Measurements from ENCODE around the gene CSRP2.

CSRP2 gene

DNA sequence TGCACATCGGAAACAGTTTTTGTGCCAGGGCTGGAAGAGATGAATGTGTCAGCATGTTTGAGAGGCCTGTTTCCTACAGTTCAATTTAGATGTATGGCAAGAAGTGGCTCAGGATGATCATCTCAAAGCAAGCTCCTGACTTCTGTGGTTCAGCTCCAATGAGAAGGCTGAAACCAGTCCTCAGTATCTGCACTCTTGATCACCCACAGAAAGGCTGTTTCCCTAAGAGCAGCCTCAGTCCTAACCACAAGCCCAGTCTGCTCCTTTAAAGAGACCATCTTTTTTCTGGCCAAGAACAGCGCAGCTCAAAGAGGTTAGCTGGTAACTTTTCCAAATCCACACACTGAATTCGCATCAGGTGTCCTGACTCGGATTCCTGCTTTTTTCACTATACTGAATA, 19.2 kb downstream of the CSRP2 start:
- DNase-seq = no peak

DNA sequence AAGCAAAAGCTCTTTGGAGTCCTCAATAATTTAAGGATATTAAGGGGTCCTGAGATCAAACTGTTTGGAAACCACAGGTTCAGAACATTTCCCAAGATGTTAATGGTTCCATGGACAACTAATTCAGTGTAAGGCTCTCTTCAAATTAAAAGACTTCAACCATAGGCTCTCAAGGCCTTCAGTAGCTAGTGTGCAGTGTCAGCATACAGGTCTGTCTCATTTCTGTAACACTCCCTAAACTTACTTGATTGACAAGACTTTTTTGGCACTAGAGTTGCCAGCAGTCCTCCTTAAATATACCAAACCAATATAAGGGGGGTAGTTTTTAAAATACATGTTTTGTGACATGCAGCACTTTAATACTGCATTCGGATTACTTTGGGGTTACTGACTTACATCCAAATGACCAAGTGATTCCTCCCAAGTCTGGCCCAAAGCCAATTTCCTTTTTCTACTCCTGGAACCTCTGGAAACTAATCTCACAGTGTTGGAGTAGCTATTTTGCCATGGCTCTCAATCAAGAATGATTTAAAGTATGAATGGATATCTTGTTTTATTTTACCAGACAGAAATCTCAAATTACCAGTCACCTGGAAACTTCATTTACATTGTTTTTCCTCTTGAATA, 22.7 kb downstream of the CSRP2 start:
- DNase-seq = no peak

DNA sequence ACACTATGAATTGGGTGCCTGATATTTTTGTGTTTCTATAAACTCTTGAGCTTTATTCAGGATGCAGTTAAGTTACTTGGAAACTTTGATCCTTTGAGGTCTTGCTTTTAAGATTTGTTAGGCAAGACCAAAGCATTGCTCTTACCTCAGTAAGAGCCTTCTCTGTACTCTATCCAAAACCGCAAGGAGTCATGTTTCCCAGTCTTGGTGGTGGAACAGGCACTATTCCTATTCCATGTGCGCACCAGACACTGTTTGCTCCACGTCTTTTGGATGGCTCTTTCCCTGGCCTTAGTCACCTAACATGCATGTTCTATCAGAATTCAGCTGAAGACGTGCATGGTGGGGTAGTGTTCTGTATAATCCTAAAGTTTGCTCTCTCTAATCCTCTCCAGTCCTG, 23.5 kb downstream of the CSRP2 start:
- DNase-seq = no peak

DNA sequence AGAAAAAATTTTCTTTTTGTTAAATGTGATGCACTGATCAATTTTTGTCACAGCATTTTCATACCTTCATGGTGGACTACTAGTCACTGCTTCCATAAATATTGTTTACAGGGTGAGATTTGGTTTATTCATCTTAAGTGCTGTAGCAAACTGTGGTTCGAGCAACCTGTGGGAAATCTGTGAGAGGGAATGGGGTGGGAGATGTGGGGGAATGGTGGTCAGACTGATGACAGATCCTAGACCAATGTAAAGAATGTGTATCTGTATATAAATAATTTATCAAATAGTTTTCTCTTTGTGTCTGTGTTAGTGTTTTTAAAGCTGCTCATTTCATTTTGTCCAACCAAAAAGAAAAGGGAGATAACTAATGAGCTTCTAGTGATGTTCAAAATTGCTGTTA, 26.7 kb downstream of the CSRP2 start:
- DNase-seq = no peak

DNA sequence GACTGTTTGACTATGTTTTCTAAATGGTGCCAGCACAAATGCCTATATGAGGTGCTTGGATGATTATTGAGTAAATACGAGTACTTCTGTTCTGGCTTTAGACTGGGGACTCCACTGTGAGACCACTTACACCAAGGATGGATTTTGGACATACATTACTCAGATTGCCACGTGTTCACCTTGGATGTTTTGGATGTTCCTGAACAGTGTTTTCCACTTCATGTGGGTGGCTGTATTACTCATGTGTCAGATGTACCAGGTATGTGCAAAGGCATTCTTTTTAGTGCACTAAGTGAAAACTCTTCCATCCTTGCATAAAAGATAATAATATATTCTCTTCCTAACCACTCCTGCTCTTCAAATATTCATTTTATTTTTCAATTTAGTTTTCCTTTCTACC, 30.7 kb downstream of the CSRP2 start:
- DNase-seq = no peak

DNA sequence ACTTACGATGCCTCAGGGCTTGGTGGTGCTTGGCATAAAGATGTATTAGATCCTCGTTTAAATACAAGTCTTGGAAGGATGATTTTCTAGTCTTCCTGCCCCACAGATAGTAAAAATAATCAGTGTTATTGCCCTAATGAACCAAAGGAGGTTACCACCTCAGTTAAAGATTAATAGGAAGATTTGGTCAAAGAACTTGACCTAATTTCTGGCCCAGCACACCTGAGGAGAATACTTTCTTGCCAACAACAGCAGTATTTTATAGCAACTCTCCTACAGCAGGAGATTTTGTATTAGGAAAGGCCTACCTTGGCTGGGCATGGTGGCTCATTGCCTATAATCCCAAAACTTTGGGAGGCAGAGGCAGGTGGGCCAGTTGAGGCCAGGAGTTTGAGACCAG, 31.6 kb downstream of the CSRP2 start:
- DNase-seq = no peak

DNA sequence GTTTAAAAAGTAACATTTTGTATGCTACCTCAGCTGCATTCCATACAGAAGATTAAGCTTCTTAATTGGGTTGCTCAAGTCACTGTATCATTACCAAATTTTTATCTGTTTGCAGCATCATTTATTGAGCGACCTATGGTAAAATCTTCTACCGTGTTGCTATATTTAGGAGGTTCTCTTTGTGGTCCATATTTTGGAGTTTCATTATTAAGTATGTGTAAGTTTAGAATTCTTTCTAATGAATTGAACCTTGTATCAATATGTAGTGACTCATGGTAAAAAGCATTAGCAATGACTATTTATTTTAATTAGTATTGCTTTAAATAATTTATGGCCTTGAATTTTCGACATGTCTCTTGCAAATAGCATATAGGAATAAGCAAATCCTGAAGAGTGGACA, 42.2 kb downstream of the CSRP2 start:
- DNase-seq = no peak

DNA sequence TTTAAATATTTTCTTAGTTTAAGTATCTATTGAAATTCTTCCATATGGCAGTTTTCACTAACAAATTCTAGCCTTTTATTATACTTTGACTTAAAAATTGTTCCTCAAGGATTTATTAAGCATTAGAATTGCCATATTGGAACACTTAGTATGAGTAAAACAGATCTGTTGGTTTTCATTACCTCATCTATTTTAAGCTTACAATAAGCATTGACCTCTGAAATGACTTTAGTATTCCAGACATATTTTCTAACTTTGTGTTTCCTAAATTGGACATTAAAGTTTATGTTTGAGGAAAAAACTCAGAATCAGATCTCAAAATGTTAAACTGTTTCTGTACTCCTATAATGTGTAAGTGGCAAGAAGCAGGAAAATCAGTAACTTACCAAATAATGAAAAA, 48.4 kb downstream of the CSRP2 start:
- no peak for DNase-seq

DNA sequence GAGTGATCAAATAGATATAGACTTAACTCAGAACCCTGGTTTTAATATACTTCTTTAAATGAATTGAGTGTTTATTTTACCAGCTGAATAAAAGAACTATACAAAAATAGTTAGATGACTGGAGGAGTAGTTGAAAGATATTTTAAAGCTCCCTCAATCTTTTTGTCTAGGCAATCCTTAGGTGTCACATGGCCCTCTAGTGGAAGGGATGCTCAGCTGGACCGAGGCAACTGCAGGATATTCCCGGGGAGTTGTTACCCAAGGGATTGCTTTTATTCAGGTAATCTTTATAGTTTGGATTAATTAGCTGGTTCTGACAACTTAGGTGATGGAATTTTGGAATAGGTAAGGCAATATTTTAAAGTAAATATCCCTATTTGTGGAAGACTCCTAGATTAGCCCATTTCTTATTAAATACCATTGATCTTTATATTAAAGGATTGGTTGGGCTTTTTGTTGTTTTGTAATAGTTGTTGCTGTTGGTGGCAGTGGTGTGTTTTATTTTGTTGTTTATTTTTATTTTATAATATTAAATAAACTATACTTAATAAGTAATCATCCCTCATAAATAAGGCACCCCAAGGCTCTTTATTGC, 57.8 kb downstream of the CSRP2 start:
- DNase-seq = no peak

DNA sequence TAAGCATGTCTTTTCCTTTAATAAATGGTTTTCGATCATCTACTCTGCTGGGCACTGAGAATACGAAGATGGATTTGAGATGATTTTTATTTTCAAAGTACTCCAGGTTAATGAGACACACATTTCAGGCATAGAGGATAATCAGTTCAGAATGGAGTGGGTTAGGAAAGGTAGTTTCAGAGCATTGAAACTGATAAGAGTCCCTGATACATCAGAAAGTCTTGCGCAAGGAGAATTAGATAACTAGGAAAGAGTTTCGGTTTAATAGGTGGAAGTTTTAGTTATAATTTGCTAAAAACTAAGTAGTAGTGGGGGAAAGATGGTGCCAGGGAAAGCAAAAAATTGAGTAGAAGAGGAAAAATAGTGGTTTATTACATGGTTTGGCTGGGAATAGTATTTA, 64.8 kb downstream of the CSRP2 start:
- DNase-seq = no peak

DNA sequence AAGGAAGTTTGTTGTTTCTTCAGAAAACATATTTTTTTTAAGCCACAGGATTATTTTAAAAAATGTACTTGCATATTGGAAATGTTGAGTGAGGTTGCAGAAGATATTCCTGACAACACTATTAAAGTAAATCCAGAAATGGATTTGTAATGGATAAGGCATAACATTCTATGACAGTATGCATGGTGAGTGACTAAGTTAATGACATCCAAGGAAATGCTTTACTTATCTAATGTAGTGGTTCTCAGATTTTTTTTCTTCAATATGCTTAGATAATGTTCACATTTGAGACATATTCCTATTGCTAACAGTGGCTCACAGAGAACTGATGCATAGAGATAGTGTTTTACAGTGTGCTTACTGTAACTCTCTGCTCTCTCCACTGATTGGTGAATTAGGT, 65.6 kb downstream of the CSRP2 start:
- no peak for DNase-seq

DNA sequence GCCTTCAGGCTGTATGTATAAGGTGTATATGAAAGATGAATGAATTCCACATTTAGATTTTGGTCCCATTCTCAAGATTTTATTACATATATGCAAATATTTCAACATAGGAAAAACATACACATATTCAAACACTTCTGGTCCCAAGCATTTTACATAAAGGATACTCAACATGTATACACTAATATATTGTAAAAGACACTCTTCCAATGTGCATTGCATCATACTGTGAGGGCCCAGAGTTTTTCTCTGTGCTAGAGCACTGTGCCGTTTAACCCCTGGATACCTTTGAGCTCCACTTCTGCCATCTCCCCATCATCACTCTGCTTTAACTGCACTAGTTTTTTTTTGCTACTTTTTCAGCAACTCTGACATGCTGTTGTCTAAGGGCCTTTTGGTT, 66.8 kb downstream of the CSRP2 start:
- DNase-seq = no peak

DNA sequence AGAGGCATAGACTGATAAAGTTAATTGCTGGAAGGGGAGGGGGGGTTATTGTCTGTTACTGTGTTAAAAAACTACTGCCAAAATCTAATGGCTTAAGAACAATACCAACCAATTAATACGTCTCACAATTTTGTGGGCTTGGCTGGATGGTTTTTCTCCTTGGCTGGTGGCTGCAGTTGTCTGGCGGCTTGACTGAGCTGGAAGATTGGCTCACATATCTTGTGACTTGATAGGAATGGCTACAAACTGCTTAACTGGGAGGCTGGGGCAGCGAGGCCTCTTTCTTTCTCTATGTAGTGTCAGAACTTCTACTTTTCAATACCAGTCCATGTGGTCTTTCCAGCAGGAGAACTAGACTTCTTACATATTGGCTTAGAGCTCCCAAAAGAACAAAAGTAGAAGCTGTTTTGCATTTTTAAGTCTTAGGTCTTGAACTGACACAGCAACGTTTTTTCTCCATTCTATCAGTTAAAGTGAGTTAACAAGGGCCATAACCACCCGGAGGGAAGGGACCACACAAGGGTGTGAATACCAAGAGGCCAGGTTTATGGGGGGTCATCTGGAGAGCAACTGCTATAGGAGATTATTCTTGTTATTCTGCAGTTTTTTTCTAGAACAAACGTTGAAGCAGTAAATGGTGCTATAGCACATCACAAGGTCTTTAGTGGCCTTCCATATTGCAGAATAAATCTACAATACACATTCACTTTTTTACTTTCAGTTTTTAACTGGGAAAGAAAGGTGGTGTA, 68.0 kb downstream of the CSRP2 start:
- no peak for DNase-seq
